ENCODE measurements around the gene TNC.

The TNC gene

GRCh38 chr9:114972510-114973136 lies 145.3 kb downstream of the TNC start:
- 70% methylated on average over 2 of the region's 3 CpGs for WGBS
- Histone ChIP-seq H4K91ac (ENCODE audit: low read length) (no peak overlapping the region), H2BK12ac (ENCODE audit: low read length in 2 of 2) (no peak overlapping the region), H3K4me2 (ENCODE audit: low read length, poor library complexity, severe bottlenecking) (no peak overlapping the region), H3K4me1 (ENCODE audit: control insufficient read depth, insufficient read depth, low read depth, low read length) (no peaks in the 10 kb centered on the region), H4K8ac (ENCODE audit: low read length) (no peak overlapping the region), H3K4ac (ENCODE audit: low read depth in 1 of 2, low read length in 2 of 2) (no peak overlapping the region), H3K9ac (ENCODE audit: low read length) (no peak overlapping the region), H3K18ac (ENCODE audit: low read depth in 1 of 2, low read length in 2 of 2) (no peak overlapping the region), H3K27ac (ENCODE audit: low read length, poor library complexity, severe bottlenecking) (no peak overlapping the region), H2AFZ (ENCODE audit: low read depth, low read length) (no peak overlapping the region), H3K79me1 (replicated peaks; ENCODE audit: low read length, poor library complexity, severe bottlenecking) (no peaks in the 10 kb centered on the region), H3K27me3 (ENCODE audit: control insufficient read depth in 1 of 2, insufficient read depth in 1 of 2, low read length in 2 of 2) (no peaks in the 10 kb centered on the region), H2BK120ac (ENCODE audit: low read depth, low read length) (no peak overlapping the region), H3K23ac (ENCODE audit: low read length in 2 of 2) (no peak overlapping the region), H3K9me3 (ENCODE audit: control insufficient read depth, low read length) (no peaks in the 10 kb centered on the region), H3K4me3 (ENCODE audit: insufficient read depth in 1 of 2, low read depth in 1 of 2, low read length in 2 of 2) (no peak overlapping the region), H3K36me3 (ENCODE audit: control insufficient read depth in 1 of 2, insufficient read depth in 2 of 2, low read depth in 1 of 2, low read length in 2 of 2) (no peaks in the 10 kb centered on the region), H3K14ac (ENCODE audit: low read length in 2 of 2) (no peak overlapping the region), H2BK5ac (ENCODE audit: low read depth, low read length, poor library complexity, severe bottlenecking) (no peak overlapping the region), H2BK15ac (ENCODE audit: low read depth, poor library complexity, severe bottlenecking) (no peak overlapping the region), H2AK5ac (ENCODE audit: low read length, severe bottlenecking) (no peak overlapping the region)
- no peak for DNase-seq
